ENCODE data around the gene SHCBP1L. TPM values are rescaled to one million over a fixed set of nuclear protein-coding genes. Genes with fewer than 3 reads are reported as not detected.

The SHCBP1L gene
- total RNA-seq, 1 donor from 2014 or later = not detected

GRCh38 chr1:182890927-182891610 is 61.9 kb downstream of the SHCBP1L start:
- no peak for DNase-seq (ENCODE audit: low spot score)

DNA sequence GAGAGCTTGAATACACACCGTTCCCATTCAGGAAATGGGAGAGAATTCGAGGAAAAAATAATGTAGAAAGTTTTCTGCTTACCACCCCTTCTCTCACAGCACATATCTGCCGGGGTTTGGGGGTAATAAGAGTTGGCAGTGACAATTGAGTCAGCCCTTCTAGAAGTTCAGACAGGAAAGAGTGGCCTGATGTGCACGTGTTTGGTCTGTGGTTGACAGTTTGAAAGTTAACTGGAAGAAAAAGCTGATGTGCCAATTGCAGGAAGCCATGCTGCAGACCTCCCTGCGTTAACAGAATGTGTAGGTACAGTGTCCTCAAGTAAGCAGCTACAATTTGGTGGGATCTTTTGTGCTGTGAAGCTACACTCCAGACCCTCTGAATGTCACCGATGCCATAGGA is 63.0 kb downstream of the SHCBP1L start:
- DNase-seq (ENCODE audit: low spot score) = no peak

- no peak for DNase-seq (ENCODE audit: low spot score)
These were observed 64.0 kb downstream of the SHCBP1L start for GRCh38 chr1:182888736-182889531.

DNA sequence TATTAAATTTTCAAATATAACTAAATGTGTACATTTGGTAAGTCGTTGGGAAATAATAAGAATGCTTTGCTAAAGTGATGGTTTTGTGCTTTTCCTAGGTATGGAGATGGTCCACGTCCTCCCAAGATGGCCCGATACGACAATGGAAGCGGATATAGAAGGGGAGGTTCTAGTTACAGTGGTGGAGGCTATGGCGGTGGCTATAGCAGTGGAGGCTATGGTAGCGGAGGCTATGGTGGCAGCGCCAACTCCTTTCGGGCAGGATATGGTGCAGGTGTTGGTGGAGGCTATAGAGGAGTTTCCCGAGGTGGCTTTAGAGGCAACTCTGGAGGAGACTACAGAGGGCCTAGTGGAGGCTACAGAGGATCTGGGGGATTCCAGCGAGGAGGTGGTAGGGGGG is 66.0 kb downstream of the SHCBP1L start:
- no peak for DNase-seq (ENCODE audit: low spot score)

GRCh38 chr1:182885591-182885990 is 67.4 kb downstream of the SHCBP1L start:
- DNase-seq (ENCODE audit: low spot score) = no peak

GRCh38 chr1:182884872-182885271 is 68.1 kb downstream of the SHCBP1L start:
- DNase-seq (ENCODE audit: low spot score) = no peak

GRCh38 chr1:182877842-182878241 is 75.1 kb downstream of the SHCBP1L start:
- no peak for DNase-seq (ENCODE audit: low spot score)

DNA sequence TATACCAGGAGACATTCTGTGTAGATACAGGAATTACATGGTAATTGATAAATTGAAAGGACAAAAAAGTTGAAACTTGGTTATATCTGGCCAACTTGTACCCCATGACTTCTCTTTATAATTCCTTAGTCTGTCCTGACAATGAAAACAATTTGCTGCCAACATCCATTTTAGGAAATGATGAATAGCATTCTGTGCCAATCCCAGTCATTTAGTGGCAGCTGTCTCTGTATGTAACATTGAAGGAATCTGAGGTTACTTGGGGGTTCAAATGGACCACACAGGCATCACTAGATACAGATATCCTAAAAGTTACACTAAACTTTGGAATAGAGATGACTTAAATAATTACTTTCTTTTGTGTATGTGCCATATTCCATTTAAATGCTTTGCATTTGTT is 75.6 kb downstream of the SHCBP1L start:
- DNase-seq (ENCODE audit: low spot score) = no peak

GRCh38 chr1:182875889-182876288 is 77.1 kb downstream of the SHCBP1L start:
- no peak for DNase-seq (ENCODE audit: low spot score)

DNA sequence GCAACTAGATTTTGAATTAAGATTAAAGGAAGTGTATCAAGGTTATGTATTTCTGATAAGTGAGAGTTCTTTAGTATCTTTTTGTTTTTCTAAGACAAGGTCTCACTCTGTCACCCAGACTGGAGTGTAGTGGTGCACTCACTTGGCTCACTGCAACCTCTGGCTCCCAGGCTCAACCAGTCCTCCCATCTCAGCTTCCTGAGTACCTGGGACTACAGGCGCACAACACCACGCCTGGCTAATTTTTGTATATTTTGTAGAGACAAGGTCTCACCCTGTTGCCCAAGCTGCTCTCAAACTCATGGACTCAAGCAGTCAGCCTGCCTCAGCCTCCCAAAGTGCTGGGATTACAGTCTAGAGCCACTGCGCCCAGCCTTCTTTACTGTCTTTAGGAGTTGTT is 80.1 kb downstream of the SHCBP1L start:
- DNase-seq (ENCODE audit: low spot score) = no peak

DNA sequence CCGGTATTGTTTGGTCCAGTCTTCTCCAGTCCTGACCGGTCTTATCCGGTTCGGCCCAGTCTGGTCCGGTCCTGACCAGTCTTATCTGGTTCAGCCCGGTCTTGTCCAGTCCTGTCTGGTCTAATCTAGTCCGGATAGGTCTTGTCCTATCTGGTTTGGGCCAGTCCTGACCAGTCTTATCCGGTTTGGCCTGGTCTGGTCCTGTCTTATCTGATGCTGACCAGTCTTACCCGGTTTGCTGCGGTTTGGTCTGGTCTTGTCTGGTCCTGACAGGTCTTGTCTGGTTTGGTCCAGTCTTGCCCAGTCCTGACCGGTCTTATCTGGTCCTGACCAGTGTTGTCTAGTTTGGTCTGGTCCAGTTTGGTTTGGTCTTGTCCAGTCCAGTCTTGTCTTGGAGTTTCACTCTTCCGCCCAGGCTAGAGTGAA is 83.7 kb downstream of the SHCBP1L start:
- no peak for DNase-seq (ENCODE audit: low spot score)

DNA sequence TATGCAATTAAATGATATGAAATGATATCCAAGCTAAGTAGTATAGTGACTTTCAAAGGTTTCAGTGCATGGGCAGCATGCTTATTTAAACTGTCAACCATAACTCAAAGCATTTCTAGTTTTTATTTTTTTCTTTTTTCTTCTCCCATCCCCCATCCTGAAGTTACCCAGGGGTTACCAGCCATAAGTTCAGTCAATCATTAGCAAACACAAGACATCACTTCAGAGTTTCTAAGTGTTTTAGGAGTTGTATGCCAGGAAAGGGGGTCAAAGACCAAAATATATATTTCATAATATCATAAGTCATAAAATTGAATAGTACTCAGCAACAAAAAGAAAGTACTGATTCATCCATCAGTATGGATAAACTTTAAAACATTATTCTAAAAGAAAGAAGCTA is 85.1 kb downstream of the SHCBP1L start:
- DNase-seq (ENCODE audit: low spot score) = no peak

GRCh38 chr1:182863940-182864339 is 89.0 kb downstream of the SHCBP1L start:
- DNase-seq (ENCODE audit: low spot score) = no peak

- DNase-seq (ENCODE audit: low spot score) = no peak
These were observed 90.1 kb downstream of the SHCBP1L start for GRCh38 chr1:182862827-182863226.

- DNase-seq (ENCODE audit: low spot score) = no peak
These were observed 91.0 kb downstream of the SHCBP1L start for GRCh38 chr1:182861994-182862393.

GRCh38 chr1:182860658-182861057 is 92.3 kb downstream of the SHCBP1L start:
- DNase-seq (ENCODE audit: low spot score) = no peak

- DNase-seq (ENCODE audit: low spot score) = no peak
These were observed 95.8 kb downstream of the SHCBP1L start for GRCh38 chr1:182857212-182857611.

DNA sequence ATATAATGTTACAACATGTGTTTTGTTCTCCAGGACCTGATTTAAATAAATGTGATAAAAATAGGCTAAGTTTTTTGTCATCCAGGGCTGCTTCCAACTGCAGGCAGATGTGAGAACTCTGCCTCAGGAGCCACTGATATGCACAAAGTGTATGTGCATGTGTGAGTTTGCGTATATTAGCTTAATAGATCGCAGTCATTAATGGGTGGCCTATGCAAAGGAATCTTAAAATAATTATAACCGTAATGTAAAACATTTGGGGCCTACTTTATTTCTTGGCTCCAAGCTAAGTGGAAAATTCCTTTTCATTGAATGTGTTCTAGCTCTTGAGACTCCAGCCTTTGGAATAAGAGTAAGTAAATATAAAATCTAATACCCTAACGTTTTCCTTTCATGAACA is 97.1 kb downstream of the SHCBP1L start:
- DNase-seq (ENCODE audit: low spot score) = no peak

DNA sequence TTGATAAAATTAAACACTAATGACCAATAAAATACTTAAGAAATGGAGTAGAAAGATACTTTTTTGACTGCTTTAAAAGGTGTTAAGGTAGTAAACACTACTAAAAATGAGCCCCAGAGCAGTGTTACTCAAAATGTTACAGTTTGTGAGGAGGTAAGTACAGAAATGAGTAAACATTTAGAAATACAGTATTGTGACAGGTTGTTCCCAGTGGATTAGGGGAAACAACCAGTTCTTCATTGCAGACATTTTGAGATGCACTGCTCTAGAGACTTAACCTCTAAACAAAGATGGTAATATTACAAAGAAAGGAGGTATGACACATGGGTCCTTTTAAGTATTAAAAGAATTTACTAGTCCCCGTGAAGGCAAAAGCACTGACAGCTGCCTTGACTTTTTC is 101.1 kb downstream of the SHCBP1L start:
- no peak for DNase-seq (ENCODE audit: low spot score)

DNA sequence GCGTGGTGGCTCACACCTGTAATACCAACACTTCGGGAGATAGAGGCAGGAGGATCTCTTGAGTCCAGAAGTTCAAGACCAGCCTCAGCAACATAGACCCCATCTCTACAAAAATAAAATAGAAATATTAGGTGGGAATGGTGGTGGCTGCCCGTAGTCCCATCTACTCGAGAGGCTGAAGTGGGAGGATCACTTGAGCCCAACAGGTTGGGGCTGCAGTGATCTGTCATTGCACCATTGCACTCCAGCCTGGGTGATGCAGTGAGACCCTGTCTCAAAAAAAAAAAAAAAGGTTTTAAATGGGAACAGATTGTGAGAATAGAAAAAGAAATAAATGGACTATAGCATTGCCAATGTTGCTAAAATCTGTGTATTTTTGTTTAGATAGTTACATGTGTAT is 102.6 kb downstream of the SHCBP1L start:
- no peak for DNase-seq (ENCODE audit: low spot score)
